GM12873 (cell line): ENCODE data around the gene PDE10A.

Experiments used
- TF ChIP-seq, protein P1 (sequence below): IDR thresholded peaks from 2 replicates; pipeline ENCODE4 v1.5.1; 2012; ENCODE audit warnings: low read depth, mild to moderate bottlenecking, moderate library complexity, low read length, control low read depth; ENCODE audit not compliant: insufficient read depth; ENCODE audit errors: missing control alignments

The PDE10A gene

DNA sequence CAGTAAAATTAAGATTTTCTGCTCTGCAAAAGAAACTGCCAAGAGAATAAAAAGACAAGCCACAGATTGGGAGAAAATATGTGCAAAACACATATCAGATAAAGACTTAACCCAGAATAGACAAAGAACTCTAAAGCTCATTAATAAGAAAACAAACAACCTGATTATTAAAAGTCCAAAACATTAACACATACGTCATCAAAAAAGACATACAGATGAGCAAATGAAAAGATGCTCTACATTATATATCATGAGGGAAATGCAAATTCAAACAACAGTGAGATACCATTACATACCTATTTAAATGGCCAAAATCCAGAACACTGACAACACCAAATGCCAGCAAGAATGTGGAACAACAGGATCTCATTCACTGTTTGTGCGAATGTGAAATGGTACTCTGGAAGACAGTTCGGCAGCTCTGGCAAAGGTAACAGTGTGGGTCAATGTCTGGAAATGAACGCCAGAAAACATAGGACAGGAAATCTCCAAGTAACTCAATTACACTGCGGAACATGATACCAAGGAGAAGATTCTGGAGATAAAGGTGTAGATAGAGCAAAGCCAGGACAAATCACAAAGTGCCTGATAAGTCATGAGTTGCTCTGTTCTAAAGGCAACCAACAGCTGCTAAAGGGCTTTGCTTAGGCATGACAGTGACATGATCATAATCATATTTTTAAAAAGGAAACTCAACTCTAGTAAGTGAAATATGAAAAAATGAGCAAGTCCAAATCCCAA, 96.8 kb downstream of the PDE10A start:
- TF ChIP-seq, protein P1, sequence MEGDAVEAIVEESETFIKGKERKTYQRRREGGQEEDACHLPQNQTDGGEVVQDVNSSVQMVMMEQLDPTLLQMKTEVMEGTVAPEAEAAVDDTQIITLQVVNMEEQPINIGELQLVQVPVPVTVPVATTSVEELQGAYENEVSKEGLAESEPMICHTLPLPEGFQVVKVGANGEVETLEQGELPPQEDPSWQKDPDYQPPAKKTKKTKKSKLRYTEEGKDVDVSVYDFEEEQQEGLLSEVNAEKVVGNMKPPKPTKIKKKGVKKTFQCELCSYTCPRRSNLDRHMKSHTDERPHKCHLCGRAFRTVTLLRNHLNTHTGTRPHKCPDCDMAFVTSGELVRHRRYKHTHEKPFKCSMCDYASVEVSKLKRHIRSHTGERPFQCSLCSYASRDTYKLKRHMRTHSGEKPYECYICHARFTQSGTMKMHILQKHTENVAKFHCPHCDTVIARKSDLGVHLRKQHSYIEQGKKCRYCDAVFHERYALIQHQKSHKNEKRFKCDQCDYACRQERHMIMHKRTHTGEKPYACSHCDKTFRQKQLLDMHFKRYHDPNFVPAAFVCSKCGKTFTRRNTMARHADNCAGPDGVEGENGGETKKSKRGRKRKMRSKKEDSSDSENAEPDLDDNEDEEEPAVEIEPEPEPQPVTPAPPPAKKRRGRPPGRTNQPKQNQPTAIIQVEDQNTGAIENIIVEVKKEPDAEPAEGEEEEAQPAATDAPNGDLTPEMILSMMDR, result no peak

DNA sequence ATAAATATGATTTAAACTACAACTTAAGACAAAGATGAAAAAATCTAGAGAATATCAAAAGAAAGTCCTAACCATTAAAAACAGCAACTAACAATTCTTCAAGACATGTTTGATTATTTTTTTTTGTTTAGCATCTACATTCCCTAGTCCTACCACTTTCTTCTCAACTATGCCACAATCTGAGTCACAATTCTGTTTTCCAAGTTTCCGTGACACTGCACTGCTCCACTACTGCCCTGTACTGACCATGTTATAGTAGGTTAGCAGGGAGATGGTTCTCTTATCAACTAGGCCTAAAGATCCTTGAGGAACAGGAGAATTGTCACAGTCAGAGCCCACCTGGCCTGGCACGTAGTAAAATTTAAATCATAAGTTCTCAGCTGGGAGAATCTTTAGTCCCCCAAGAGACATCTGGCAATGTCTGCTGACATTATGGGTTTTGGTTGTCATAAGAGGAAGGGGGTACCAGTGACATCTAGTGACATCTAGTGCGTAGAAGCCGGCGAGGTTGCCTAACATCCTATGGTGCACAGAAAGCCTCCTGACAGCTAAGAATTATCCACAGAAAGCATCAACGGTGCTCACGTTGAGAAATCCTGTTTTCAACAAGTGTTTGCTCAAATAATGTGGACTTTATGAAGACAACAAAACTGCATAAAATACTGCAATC, 100.5 kb downstream of the PDE10A start:
- TF ChIP-seq, protein P1, result no peak

DNA sequence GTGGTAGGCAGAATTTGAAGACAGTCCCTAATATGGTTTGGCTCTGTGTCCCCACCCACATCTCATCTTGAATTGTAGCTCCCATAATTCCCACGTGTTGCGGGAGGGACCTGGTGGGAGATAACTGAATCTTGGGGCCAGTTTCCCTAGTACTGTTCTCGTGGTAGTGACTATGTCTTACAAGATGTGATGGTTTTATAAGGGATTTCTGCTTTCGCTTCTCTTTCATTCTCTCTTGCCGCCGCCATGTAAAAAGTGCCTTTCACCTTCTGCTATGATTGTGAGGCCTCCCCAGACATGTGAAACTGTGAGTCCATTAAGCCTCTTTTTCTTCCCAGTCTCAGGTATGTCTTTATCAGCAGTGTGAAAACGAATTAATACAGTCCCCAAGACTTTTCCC, 103.4 kb downstream of the PDE10A start:
- TF ChIP-seq, protein P1, result no peak

DNA sequence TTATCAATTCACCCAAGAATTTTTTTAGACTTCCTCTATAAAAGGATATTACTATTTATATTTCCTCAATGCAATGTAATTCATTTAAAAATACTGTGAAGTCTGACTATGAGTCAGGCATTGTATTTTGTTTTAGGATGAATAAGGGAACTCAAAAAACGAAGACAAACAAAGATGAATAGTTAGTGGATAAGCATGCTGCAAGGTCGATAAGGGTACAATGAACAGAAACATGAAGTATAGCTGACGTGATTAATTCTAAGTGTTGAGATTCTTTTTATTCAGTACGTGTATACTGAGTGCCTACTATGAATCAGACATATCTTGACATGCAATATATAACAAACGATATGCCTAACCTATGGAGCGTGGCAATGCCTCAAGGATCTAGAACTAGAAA, 105.4 kb downstream of the PDE10A start:
- TF ChIP-seq, protein P1, result no peak

DNA sequence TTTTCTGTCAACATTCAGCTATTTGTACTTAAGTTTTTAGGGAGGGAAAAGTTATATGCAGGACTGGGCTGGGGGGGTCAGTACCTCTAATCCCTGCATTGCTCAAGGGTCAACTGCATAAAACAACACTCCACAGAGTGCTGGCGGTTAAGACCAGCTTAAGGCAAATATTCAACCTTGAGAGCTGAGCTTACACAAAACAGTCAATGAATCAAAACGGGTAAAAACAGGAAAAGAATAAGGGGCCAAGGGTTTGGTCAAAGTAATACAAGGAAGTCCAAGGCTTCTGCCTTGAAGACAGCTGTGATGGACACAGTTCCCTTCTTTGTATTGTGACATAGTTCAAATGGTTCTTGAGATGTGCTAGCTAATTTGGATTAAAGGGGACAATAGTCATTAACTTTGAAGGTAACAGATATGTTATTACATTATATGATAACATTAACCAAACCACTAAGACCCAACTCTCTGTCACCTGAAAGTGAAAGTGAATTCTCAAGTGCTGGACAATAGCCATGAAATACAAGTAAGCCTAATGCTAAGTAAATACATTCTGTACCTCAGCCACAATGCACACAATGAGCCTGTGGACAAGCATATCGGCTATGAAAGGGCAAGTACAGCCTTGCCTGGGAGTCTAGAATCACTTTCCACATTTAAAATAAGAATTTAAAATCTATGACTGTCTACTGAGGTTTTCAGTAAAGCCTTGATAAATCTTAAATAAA, 106.8 kb downstream of the PDE10A start:
- TF ChIP-seq, protein P1, result no peak

DNA sequence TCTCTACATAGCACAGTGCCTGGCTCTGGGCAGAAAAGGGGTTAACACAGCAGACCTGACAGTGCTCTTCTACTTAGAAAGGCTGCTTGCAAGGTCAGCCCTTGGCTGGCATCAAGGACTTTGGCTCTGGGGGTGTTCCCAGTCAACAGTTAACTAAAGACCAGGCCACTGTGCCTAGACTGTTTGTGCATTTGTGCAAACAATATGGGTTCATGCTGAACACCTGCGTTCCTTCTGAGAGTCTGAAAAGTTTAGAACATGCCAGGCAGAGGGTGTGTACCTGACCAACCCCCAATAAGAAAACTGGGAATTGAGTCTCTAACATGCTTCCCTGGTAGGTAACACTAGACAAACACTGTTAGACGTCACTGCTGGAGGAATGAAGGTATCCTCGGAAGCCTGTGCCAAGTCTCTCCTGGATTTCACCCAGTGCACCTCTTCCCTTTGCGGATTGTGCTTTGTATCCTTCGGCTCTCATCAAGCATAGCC, 110.7 kb downstream of the PDE10A start:
- TF ChIP-seq, protein P1, result no peak

DNA sequence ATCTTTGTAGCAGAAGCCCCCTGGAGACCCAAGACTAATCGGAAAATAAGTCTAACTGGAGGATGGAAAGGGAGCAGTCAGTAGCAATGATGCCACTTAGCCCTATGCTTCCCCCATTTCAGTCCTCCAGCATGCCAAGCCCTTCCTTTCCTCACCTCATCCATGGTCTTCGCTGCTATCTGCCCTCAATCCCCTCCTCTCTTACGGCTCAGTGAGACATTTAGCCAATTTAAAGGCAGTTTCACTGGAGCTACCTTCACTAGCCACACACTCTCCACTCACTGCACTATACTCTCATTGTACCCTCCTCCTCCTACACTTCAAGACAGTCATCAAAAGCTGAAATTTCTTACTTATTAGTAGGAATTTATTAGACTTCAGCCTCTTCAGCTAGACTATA, 111.2 kb downstream of the PDE10A start:
- TF ChIP-seq, protein P1, result no peak
